CD4-positive, alpha-beta T cell treated with Interleukin-12 subunit alpha and Interleukin-12 subunit beta, for 1 hour (primary cell): ENCODE data around the gene LYRM4.

Experiments
- DNase-seq: peaks from one replicate; pipeline ENCODE4 v3.0.0-alpha.2; 2020

Gene LYRM4

DNA sequence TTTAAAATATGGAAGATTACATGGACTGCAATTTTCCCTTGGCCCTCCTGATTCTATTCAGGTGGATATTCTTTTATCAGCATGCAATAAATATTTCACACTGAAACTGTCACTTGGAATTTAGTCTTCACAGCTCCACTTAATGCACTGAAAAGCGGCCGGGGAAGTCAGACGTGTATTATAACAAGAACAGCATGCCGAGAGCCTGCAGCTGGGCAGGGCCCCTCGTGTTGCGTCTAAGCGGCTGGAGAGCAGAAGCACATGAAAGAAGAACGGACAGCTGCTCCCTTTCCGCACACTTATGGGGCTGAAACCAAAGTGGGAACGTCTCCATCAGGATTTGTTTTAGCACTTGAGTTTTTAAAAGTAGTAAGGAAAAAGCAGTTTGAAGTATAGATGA, 57.2 kb downstream of the LYRM4 start:
- no peak for DNase-seq

- no peak for DNase-seq
These were observed 57.8 kb downstream of the LYRM4 start for GRCh38 chr6:5202941-5203340.

DNA sequence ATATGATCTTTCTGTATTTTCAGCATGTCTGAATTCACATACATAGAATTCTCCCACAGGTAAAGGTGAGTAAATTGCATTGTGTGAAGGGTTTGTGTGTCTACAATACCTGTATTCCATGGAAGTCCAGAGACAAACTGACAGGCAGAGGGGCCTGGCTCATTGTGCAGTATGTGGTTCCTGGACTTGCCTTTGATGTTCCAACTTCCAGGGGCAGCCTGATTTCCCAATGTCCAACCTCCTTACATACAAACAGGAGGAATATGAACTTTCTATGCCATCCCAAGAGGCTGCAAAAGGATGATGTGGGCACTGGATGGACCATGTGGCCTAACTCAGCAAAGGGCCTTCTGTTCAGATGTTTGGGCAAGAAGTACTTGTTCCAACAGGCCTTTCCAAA, 58.5 kb downstream of the LYRM4 start:
- DNase-seq, result no peak

- DNase-seq, result no peak
These were observed 59.5 kb downstream of the LYRM4 start for GRCh38 chr6:5201271-5201670.

DNA sequence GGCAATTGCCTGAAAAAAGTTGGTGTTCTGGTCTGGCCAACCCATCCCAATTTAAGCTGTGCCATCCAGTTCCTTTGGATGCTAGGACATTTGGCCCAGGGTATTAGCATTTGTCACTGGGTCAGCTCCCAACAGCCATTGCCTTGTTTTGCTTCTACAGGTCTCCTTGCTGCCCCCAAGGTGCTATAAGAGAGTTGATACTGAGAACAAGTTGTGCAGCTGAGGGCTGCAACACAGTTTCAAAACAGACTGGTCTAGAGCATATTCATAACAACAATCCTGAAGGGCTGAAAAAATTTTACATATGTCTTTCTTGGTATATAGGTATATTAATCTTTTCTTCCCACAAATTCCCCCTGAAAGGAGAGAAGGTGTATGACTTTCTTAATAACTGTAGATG, 61.0 kb downstream of the LYRM4 start:
- DNase-seq, result no peak

DNA sequence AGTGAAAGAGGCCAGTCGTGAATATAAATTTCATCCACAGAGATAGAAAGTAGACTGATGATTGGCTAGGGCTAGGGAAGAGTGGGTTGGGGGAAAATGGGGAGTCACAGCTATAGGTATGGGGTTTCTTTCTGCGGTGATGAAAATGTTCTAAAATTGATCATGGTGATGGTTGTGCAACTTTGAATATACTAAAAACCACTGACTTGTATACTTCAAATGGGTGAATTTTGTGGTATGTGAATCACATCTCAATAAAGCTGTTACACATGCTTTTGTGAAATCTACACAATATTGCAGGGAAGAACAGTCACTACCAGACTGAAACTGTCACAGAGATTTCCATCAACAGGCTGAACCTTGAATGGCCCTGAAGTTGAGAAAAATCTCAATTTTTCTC, 61.5 kb downstream of the LYRM4 start:
- DNase-seq, result no peak

GRCh38 chr6:5197084-5197483, 63.7 kb downstream of the LYRM4 start:
- DNase-seq, result no peak

GRCh38 chr6:5192135-5192794, 68.5 kb downstream of the LYRM4 start:
- DNase-seq, result no peak

DNA sequence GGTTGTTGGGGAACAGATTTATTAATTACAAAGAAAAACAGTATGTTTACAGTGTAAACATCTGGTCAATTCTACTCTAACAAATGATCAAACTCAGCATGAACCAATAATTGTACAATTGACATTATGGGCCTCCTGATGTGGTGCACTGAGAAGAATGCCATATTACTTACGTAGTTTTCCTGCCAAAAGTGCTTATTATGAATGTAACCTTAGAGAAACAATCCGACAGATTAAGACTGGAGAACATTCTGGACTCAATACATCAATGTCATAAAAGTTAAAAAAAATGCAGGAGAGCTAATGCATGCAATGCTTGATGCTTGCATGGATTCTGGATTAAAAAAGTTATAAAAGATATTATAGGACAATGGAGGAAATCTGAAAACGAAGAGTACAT, 69.0 kb downstream of the LYRM4 start:
- no peak for DNase-seq

DNA sequence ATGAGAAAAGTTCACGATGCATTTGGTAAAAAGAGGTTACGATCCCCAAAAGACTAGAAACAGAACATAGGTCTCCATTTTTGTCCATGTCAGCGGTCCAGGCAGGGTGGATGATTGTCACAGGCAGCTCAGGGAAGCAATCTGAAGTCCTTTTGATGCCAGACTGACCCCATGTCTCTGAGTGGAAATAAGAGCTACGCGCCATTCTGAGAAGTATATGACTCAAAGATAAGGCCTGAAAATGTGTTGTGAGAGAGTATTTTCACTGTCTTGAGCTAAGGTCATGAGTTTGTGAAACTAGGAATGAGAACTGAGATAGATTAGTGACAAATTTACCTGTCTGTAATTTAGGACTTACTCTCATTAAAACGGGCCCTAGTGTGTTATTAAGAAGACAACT, 69.5 kb downstream of the LYRM4 start:
- DNase-seq, result no peak

- no peak for DNase-seq
These were observed 70.2 kb downstream of the LYRM4 start for GRCh38 chr6:5190507-5190906.

GRCh38 chr6:5188646-5189045, 72.1 kb downstream of the LYRM4 start:
- no peak for DNase-seq

DNA sequence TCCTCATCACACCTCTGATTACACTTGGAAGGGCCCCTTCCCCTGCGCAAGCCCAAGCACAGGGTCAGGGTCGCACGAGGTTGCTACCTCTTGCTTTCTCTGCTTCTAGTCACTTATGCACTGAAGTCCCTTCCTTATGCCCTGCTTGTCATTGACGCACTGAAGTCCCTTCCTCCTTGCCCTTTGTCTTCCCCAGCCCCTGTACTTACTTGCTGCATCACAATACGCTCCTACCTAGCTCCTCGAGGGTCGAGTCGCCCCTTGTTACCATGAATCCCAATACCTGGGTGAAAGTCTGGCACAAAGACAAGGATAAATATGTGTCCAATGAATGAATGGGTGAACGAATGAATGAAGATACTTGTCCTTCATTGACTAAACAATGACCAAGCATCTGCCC, 75.9 kb downstream of the LYRM4 start:
- DNase-seq, result no peak

DNA sequence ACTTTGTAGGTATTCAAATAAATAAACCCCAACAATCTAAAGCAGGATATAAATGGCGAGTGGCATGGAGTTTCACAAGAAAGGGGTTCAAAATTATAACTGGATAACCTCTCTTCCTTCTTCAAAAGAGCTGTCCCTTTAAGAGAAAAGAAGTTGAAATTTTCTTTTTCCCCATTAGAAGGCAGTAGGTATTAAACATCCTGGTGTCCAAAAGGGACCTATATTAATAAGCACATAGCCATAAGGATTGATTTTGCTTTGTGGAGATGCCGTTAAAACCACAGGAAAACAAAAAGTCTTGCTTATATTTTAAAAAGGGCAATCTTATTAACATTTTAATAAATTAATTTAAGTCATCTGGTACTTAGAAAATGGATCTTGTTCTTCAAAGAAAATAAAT, 76.5 kb downstream of the LYRM4 start:
- no peak for DNase-seq

GRCh38 chr6:5181510-5182317, 79.0 kb downstream of the LYRM4 start:
- no peak for DNase-seq

DNA sequence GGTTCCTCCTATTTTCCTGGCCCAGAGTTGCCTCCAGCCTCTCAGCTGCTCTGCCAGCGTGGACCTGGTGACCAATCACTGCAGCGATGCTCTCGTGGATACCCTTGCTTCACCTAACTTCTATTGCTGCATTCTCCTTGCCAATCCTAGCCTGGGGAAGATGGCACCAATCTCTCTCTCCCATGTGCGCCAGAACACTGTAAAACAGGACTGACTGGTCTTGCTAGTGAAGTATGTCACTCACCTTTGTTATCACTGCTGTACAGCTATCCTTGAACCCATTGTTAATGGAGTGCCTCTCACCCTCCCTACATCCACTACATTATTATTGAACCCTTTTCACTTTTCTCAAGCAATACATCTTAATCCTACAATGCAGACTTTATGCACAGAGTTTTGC, 80.1 kb downstream of the LYRM4 start:
- DNase-seq, result no peak

- DNase-seq, result no peak
These were observed 80.8 kb downstream of the LYRM4 start for GRCh38 chr6:5179917-5180316.

DNA sequence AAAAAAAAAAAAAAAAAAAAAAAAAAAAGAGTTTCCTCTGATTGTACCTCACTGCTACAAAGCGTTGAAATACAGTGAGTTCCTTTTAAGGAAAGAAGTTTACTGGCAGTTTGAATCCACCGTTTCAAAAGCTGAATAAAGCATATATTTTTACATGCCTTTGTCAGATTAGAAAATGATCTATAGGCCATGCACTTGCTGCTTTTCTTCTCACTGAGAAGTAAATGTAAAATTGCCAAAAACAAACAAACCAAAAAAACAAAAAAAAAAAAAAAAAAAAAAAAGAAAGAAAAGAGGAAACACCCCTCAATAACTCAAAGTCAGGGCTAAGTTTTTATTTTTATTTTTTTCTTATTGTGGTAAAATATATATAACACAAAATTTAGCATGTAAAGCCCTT, 81.9 kb downstream of the LYRM4 start:
- DNase-seq, result no peak

GRCh38 chr6:5175635-5176034, 85.1 kb downstream of the LYRM4 start:
- DNase-seq, result peak; percentile 9

DNA sequence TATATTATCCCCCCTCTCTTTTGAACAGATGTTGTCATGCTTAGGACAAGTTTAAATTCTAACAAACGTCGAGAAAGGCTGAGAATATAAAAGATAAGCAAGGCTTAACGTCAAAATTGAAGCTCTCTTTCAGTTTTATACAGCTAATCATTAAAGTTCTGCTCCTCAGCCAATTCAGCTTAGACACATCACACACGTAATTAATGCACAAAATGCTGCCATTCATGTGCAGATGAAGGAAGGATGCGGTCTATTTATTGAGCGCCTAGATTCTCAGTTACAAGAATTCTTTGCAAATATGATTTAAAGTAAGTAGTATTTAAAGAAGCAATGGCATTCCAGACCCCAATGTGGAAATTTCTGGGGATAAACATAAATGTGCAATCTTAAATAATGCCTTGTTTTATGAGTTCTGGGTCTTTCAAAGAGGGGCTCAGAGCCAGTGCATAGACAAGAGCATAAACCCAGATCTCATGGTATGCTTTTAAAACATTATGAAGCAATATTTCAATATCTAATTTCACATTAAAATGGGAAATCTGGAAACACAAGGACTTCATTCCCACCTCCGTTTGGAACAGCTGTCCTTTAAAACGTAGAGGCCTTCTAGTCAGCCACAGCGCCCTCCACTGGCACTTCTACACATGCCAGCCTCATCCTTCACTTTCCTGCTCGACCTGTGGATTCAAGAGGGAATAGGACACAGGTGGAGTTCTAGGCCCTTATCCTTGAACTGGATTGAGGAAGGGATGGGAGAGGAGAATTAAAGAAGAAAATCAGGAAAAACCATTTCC, 85.8 kb downstream of the LYRM4 start:
- DNase-seq, result peak; percentile 36

- peak; percentile 72 for DNase-seq
These were observed 86.5 kb downstream of the LYRM4 start for GRCh38 chr6:5174244-5174643.

GRCh38 chr6:5173810-5174209, 86.9 kb downstream of the LYRM4 start:
- DNase-seq, result no peak

- DNase-seq, result no peak
These were observed 87.8 kb downstream of the LYRM4 start for GRCh38 chr6:5172897-5173474.
